Limb (tissue), 2 donors: ENCODE results near the gene SLC12A8.

Experiments used
- DNase-seq, 2 donors: peaks; one replicate each; pipeline ENCODE4 v3.0.0-alpha.2; 2016; ENCODE audit errors: extremely low spot score in 2 of 2

SLC12A8 gene

DNA sequence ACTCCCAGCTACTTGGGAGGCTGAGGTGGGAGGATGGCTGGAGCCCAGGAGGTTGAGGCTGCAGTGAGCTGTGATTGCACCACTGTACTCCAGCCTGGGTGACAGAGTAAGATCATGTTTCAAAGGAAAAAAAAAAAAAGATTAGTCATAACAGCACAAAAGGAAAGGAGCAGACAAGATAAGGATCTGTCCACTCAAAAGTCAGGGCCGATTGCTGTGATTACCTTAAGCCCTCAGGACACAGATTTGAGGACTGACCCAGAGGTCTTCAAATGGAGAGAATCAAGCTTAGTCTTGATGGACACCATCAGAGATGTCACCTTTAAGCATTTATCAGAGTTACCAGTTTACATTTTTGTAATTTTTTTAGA lies 132.9 kb downstream of the SLC12A8 start:
- no peak for DNase-seq

- DNase-seq = no peak
Measured at GRCh38 chr3:125078951-125079674, 133.4 kb downstream of the SLC12A8 start.

GRCh38 chr3:125077864-125078263 lies 134.7 kb downstream of the SLC12A8 start:
- DNase-seq = no peak

DNA sequence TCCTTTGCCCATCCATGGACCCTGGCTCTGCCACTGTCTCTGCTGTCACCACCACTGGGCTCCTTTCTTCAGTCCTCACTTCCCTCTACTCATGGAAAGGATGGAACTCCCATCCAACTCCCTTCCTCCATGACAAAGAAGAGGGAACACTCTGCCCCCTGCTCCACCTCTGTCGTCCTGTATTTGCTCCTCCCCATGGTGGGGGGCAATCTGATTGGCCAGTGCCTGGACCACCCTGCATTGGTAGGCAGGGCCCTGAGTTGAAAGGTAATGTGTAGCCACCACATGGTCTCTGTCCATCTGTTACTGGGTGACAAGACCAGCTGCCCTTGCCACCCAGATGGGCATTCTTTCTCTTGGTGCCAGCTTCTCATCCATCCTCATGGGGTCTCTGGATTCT lies 136.1 kb downstream of the SLC12A8 start:
- DNase-seq = no peak

GRCh38 chr3:125075738-125076137 lies 136.8 kb downstream of the SLC12A8 start:
- no peak for DNase-seq

DNA sequence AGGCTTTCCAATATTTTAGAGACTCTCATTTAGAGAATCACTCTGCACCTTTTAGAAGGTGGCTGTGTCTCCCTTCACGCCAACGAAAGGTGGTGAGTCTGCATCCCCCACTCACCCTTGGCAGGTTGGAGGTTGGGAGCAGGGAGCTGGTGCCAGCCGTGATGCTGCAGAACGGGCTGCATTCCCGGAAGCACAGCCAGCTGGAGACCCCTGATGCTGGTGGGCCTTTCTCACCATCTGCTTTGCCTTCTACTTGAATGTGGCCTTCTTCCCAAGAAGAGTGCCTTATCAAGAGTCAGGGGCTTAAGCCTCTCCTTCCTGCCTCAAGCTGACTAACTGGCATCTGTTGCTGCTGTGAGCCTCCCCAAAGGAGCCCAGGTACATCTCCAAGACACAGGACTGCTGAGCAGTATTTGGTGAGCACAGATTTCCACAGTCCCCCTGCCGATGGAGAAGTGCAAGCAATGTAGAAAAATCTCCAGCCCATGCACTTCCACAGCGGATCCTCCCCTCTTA lies 139.1 kb downstream of the SLC12A8 start:
- DNase-seq = no peak

DNA sequence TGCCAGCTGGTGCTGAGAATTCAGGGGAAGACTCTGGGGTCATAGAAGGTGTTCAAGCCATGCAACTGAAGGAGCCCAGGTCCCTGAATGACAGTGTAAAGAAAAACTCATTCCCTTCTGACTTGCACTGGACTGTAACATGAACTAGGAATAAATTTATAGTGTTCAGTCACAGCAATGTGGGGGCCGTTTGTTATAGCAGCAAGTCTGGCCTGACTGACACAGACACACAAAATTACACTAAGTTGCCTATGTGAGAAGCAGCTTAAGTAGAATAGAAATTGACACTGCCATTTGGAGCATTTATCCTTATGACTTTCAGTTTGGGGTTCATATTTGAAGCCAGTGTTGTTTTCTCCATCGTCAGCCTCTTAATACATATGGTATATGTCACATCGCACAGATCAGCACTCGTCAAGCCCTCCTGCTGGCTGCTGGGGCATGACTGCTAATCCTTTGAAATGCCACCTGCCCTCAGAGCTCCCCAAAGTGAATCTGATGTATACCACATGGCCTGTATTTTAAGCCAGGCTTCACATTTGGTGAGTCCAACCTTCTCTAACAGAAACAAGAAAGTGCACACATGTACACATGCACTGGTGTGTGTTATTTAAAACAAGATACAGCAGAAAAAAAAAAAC lies 139.7 kb downstream of the SLC12A8 start:
- no peak for DNase-seq

GRCh38 chr3:125072301-125072700 lies 140.2 kb downstream of the SLC12A8 start:
- DNase-seq = no peak

- no peak for DNase-seq
Measured at GRCh38 chr3:125069968-125070745, 142.4 kb downstream of the SLC12A8 start.

DNA sequence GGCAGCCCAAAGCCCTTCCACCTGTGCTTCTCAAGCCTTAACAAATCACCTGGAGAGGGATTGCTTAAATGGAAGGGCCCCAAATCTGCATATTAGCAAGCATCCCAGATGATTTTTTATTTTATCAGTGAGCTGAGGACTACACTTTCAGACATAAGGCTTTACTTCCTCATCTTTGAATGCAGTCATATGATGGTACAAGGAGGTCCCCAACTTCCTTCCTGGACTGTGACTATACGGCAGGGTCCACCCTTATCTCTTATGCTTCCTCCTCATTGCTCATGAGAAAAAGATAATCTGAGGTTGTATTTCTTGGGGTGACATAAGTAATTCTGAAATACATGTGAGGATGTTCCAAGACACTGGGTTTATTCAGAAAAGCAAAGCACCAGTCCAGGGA lies 143.1 kb downstream of the SLC12A8 start:
- DNase-seq = no peak

GRCh38 chr3:125068265-125068664 lies 144.3 kb downstream of the SLC12A8 start:
- DNase-seq = no peak

- DNase-seq = no peak
Measured at GRCh38 chr3:125067225-125067624, 145.3 kb downstream of the SLC12A8 start.

GRCh38 chr3:125062904-125063618 lies 149.5 kb downstream of the SLC12A8 start:
- no peak for DNase-seq

- DNase-seq = no peak
Measured at GRCh38 chr3:125061646-125062045, 150.9 kb downstream of the SLC12A8 start.

- DNase-seq = peak in 1 of 2 donors; percentile 26
Measured at GRCh38 chr3:125061170-125061569, 151.4 kb downstream of the SLC12A8 start.

DNA sequence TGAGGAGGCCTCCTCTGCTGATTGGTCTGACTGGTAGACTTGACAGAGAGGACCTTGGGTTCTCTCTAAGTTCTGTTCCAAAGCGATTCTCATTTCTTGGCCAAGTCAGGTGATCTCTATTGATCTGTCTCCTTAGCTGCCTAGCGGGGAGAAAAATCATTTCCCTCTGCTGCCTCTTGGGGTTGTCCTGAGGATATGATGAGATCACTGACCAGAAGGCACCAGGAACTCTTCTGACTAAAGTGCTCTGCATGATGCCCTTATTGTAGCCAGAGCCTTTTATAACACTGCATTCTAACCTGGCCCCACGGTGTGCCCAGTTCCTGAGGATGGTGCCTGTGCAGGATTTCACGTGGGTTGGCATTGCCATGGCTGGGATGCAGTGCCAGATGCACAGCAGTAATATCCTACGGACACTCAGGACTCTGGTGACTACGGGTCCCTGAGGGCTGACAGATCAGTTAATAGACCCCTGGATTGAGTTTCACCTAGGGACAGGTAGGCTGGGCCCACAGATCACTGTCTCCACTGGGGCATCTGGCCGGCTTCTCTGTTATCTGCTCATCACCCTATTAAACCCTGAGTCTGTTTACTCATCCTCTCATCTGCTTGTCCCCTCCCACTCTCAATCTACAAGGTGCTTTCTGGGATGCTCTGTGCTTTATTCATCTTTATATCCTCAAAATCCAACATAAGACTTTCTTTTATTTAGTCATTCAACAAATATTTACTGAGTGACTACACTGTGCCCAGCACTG lies 152.9 kb downstream of the SLC12A8 start:
- no peak for DNase-seq

GRCh38 chr3:125058959-125059358 lies 153.6 kb downstream of the SLC12A8 start:
- no peak for DNase-seq

DNA sequence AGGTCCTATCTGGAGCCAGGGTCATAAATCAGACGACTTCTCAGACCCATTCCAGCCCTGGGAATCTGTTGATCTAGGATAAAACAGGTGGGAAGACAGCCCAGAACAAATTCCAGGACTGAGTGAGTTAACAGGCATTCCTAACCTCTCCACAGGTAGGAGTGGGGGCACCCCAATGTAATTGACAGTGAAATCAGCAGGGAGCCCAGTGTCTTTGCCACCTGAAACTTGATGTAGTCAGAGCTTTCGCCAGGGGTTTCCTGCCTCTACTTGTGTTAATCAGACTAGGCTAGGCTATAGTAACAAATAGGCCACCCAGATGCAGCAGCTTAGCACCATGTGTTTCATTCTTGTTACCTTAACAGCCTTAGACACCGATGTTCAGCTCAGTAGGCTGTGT lies 154.0 kb downstream of the SLC12A8 start:
- DNase-seq = no peak

GRCh38 chr3:125057186-125057850 lies 155.2 kb downstream of the SLC12A8 start:
- no peak for DNase-seq
